PC-9 (cell line): ENCODE data around the gene PSEN1. TPM values are rescaled to one million over a fixed set of nuclear protein-coding genes. Genes with fewer than 3 reads are reported as not detected.
"Not testable (repeated sequence)": the region's sequence is repeated elsewhere in the genome, so short reads cannot be mapped to it uniquely, and the experiment has no call there.

Source experiments
- BruUV-seq: library from RNA; stranded (reverse); fragments of 400-500 nt; replicated peaks from 2 replicates; lab custom pipeline; 2021; lab: Mats Ljungman, UMichigan
- CTCF ChIA-PET: fragments of 300-600 bp; sonication (Branson Sonifier 250); formaldehyde crosslinking; loops from one replicate; lab custom pipeline; 2022; ENCODE audit warnings: antibody characterized with exemption; lab: Charles Lee
- POLR2A ChIA-PET: fragments of 300-600 bp; sonication (Branson Sonifier 250); formaldehyde crosslinking; loops from one replicate; lab custom pipeline; 2022; ENCODE audit warnings: antibody characterized with exemption; ENCODE audit not compliant: unreplicated experiment; lab: Charles Lee
- DNase-seq, 2 experiments: peaks; one replicate each; pipeline versions ENCODE4 v3.0.0 to v3.0.0-alpha.2; 2015 to 2022; ENCODE audit warnings: mixed read lengths in 1 of 2
- H2AFZ ChIP-seq: fragments of 200-600 bp; sonication (generic); 2 replicates; pipeline ENCODE4 v1.8.1; 2017; ENCODE audit warnings: antibody characterized with exemption
- H3F3A ChIP-seq: fragments of 200-600 bp; sonication (generic); 2 replicates; pipeline ENCODE4 v1.8.1; 2017; ENCODE audit warnings: antibody characterized with exemption, mild to moderate bottlenecking, low read depth; ENCODE audit not compliant: insufficient read depth
- H3K27ac ChIP-seq: fragments of 200-600 bp; sonication (generic); 2 replicates; pipeline ENCODE4 v1.6.1; 2016; ENCODE audit warnings: mixed run types
- H3K27me3 ChIP-seq: fragments of 200-600 bp; sonication (generic); 2 replicates; pipeline ENCODE4 v1.6.1; 2016; ENCODE audit warnings: low read depth, mixed run types; ENCODE audit not compliant: insufficient read depth
- H3K36me3 ChIP-seq: fragments of 200-600 bp; sonication (generic); 2 replicates; pipeline ENCODE4 v1.6.1; 2016; ENCODE audit warnings: low read depth, mixed run types
- H3K4me1 ChIP-seq: fragments of 200-600 bp; sonication (generic); replicated peaks from 2 replicates; pipeline ENCODE4 v1.6.1; 2016; ENCODE audit warnings: mixed run types; ENCODE audit not compliant: insufficient read depth
- H3K4me2 ChIP-seq: fragments of 200-600 bp; sonication (generic); 2 replicates; pipeline ENCODE4 v1.6.1; 2017; ENCODE audit warnings: mixed run types
- H3K4me3 ChIP-seq: fragments of 200-600 bp; sonication (generic); 2 replicates; pipeline ENCODE4 v1.6.1; 2016; ENCODE audit warnings: mixed run types
- H3K79me2 ChIP-seq: fragments of 200-600 bp; sonication (generic); 2 replicates; pipeline ENCODE4 v1.6.1; 2017; ENCODE audit warnings: low read depth, mixed run types
- H3K9me2 ChIP-seq: fragments of 200-600 bp; sonication (generic); 2 replicates; pipeline ENCODE4 v1.8.1; 2017; ENCODE audit warnings: mild to moderate bottlenecking; ENCODE audit not compliant: insufficient read depth
- H3K9me3 ChIP-seq: fragments of 200-600 bp; sonication (generic); 2 replicates; pipeline ENCODE4 v1.8.1; 2016; ENCODE audit warnings: low read depth; ENCODE audit not compliant: insufficient read depth
- H4K20me1 ChIP-seq: fragments of 200-600 bp; sonication (generic); 2 replicates; pipeline ENCODE4 v1.8.1; 2017; ENCODE audit not compliant: insufficient read depth
- EZH2 ChIP-seq: fragments of 200-600 bp; sonication (generic); IDR thresholded peaks from 2 replicates; pipeline ENCODE4 v1.8.0; 2017; ENCODE audit warnings: antibody characterized with exemption, low read depth
- intact Hi-C: fragments of 100-400 bp; cut with micrococcal nuclease; formaldehyde crosslinking; loops from one replicate; pipeline ENCODE4 v1.10.0; 2022; ENCODE audit not compliant: unreplicated experiment
- total RNA-seq: library from RNA; stranded (reverse); gene quantifications from 2 replicates; pipeline ENCODE4 v1.2.3, GENCODE V29; 2021
- TF ChIP-seq, protein P1 (sequence below): fragments of 200-600 bp; sonication (generic); conservative IDR thresholded peaks from 2 replicates; pipeline ENCODE4 v1.6.1; 2017; ENCODE audit warnings: mixed run types, antibody characterized with exemption, mild to moderate bottlenecking, moderate library complexity

The PSEN1 gene
- total RNA-seq, 1 experiment from 2014 or later: 44.0 TPM

- H3K9me2 ChIP-seq: no peaks in the 10 kb centered on the region
- H2AFZ ChIP-seq: no peak overlapping the region
- TF ChIP-seq, protein P1, sequence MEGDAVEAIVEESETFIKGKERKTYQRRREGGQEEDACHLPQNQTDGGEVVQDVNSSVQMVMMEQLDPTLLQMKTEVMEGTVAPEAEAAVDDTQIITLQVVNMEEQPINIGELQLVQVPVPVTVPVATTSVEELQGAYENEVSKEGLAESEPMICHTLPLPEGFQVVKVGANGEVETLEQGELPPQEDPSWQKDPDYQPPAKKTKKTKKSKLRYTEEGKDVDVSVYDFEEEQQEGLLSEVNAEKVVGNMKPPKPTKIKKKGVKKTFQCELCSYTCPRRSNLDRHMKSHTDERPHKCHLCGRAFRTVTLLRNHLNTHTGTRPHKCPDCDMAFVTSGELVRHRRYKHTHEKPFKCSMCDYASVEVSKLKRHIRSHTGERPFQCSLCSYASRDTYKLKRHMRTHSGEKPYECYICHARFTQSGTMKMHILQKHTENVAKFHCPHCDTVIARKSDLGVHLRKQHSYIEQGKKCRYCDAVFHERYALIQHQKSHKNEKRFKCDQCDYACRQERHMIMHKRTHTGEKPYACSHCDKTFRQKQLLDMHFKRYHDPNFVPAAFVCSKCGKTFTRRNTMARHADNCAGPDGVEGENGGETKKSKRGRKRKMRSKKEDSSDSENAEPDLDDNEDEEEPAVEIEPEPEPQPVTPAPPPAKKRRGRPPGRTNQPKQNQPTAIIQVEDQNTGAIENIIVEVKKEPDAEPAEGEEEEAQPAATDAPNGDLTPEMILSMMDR: no peak
- peaks cover 7% of the 10 kb centered on the region; the same call in 1 of the 2 replicates for H4K20me1 ChIP-seq
- ChIA-PET CTCF (no interaction called here), POLR2A (no interaction called here)
- no peaks in the 10 kb centered on the region for H3K79me2 ChIP-seq
- intact Hi-C loops: no loop called here
- no peaks in the 10 kb centered on the region for H3K9me3 ChIP-seq
- no peak for DNase-seq
- no peak overlapping the region for H3K4me2 ChIP-seq
- H3K27me3 ChIP-seq: no peaks in the 10 kb centered on the region
- H3F3A ChIP-seq: peaks cover 14% of the 10 kb centered on the region; the same call in 1 of the 2 replicates
- H3K36me3 ChIP-seq: no peaks in the 10 kb centered on the region
- H3K4me1 ChIP-seq: no peaks in the 10 kb centered on the region
- BruUV-seq: no TSS peak
- no peak overlapping the region for H3K27ac ChIP-seq
- no peak overlapping the region for H3K4me3 ChIP-seq
Observed at GRCh38 chr14:73168691-73169090, 32.4 kb downstream of the PSEN1 start.

DNA sequence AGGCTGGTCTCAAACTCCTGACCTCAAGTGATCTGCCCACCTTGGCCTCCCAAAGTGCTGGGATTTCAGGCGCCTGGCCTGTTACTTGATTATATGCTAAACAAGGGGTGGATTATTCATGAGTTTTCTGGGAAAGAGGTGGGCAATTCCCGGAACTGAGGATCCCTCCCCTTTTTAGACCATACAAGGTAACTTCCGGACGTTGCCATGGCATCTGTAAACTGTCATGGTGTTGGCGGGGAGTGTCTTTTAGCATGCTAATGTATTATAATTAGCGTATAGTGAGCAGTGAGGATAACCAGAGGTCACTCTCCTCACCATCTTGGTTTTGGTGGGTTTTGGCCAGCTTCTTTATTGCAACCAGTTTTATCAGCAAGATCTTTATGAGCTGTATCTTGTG lies 33.5 kb downstream of the PSEN1 start:
- H3K9me3 ChIP-seq, H3K79me2 ChIP-seq, H3K9me2 ChIP-seq, H3K36me3 ChIP-seq, CTCF ChIA-PET, H3K27me3 ChIP-seq, H3K4me3 ChIP-seq, H3K4me2 ChIP-seq, H4K20me1 ChIP-seq, H3K4me1 ChIP-seq, H3K27ac ChIP-seq, H2AFZ ChIP-seq, DNase-seq, BruUV-seq: not testable (repeated sequence)
- intact Hi-C loops: loop anchor here (5.0 to 10.0 kb wide), 2 partner anchors 115 to 552 kb away; no protein-coding TSS in a partner anchor
- H3F3A ChIP-seq: peaks cover 14% of the 10 kb centered on the region; the same call in 1 of the 2 replicates
- POLR2A ChIA-PET: interaction anchor here (0.7 kb wide), 1 partner anchor 257 kb away, joined by 3 read pairs; no protein-coding TSS in a partner anchor

DNA sequence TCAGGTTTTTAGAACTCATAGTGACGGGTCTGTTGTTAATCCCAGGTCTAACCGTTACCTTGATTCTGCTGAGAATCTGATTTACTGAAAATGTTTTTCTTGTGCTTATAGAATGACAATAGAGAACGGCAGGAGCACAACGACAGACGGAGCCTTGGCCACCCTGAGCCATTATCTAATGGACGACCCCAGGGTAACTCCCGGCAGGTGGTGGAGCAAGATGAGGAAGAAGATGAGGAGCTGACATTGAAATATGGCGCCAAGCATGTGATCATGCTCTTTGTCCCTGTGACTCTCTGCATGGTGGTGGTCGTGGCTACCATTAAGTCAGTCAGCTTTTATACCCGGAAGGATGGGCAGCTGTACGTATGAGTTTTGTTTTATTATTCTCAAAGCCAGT lies 34.4 kb downstream of the PSEN1 start:
- ChIA-PET CTCF (no interaction called here), POLR2A (interaction anchor here (0.7 kb wide), 1 partner anchor 257 kb away, joined by 3 read pairs; no protein-coding TSS in a partner anchor)
- H3K36me3 ChIP-seq: 0 out of 2 replicates have a peak, but pooled peaks cover 5% of the 10 kb centered on the region
- no peak overlapping the region for H3K4me2 ChIP-seq
- no peak overlapping the region for H2AFZ ChIP-seq
- no peaks in the 10 kb centered on the region for H3K4me1 ChIP-seq
- no peak overlapping the region for H3K4me3 ChIP-seq
- BruUV-seq: no TSS peak
- H3F3A ChIP-seq: peaks cover 14% of the 10 kb centered on the region; the same call in 1 of the 2 replicates
- H3K79me2 ChIP-seq: no peaks in the 10 kb centered on the region
- no peaks in the 10 kb centered on the region for H3K27me3 ChIP-seq
- intact Hi-C loops: loop anchor here (5.0 to 10.0 kb wide), 2 partner anchors 114 to 552 kb away; no protein-coding TSS in a partner anchor
- TF ChIP-seq EZH2: no peak
- TF ChIP-seq, protein P1: no peak
- no peak overlapping the region for H3K27ac ChIP-seq
- no peaks in the 10 kb centered on the region for H3K9me2 ChIP-seq
- DNase-seq: no peak
- H3K9me3 ChIP-seq: no peaks in the 10 kb centered on the region
- 0 out of 2 replicates have a peak, but pooled peaks cover 4% of the 10 kb centered on the region for H4K20me1 ChIP-seq
